Measurements from ENCODE around the gene TPRX2. TPM values are rescaled to one million over a fixed set of nuclear protein-coding genes. Genes with fewer than 3 reads are reported as not detected.
"Not testable (repeated sequence)": the region's sequence is repeated elsewhere in the genome, so short reads cannot be mapped to it uniquely, and the experiment has no call there.

The TPRX2 gene
- total and polyA plus RNA-seq, 10 of the 15 experiments (the other 5 are each of a cell fraction or from before 2014, with no cell fraction given), result not detected

DNA sequence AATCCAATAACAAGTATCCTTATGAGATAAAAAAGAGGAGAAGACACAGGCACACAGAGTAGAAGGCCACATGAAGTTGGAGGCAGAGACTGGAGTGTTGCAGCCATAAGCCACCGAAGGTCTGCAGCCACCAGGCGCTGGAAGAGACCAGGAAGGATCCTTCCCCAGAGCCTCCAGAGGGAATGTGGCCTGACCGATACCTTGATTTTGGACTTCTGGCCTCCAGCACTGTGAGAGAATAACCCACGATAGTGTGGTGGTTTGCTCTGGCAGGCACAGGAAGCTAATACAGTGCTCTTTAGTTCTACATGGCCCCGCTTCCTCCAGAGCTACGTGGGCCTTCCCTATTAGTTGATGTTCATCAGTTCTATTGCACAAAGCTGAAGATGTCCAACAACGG lies 42.3 kb downstream of the TPRX2 start:
- no peak for FAIRE-seq
- ATAC-seq, result no peak
- Histone ChIP-seq H3K27ac (ENCODE audit: control insufficient read depth, insufficient read depth) (no peak overlapping the region), H4K20me1 (ENCODE audit: control insufficient read depth, insufficient read depth) (no peaks in the 10 kb centered on the region), H3K4me3 (no peak overlapping the region), H3K4me1 (ENCODE audit: control insufficient read depth, insufficient read depth, low read length) (no peaks in the 10 kb centered on the region), H3K79me2 (ENCODE audit: control insufficient read depth, insufficient read depth, low read length) (no peaks in the 10 kb centered on the region), H3K4me2 (ENCODE audit: control insufficient read depth, insufficient read depth) (no peak overlapping the region), H3K9me3 (replicated peaks; ENCODE audit: control insufficient read depth, insufficient read depth, low read length) (no peaks in the 10 kb centered on the region), H2AFZ (ENCODE audit: control insufficient read depth, low read depth, low read length) (no peak overlapping the region), H3K9ac (ENCODE audit: control insufficient read depth, insufficient read depth, low read length) (no peak overlapping the region), H3K36me3 (ENCODE audit: control insufficient read depth in 2 of 2, insufficient read depth in 2 of 2, low read length in 1 of 2) (no peaks in the 10 kb centered on the region), H3K27me3 (replicated peaks in 1 of 2; ENCODE audit: control insufficient read depth in 2 of 2, insufficient read depth in 2 of 2, low read length in 1 of 2) (no peaks in the 10 kb centered on the region)
- DNase-seq (ENCODE audit: low read depth, low spot score), result no peak
- in situ Hi-C loops (cut with MboI), result no loop called here
- SMC1A ChIA-PET (ENCODE audit: uncharacterized antibody, unreplicated experiment), result no interaction called here
- POLR2A ChIA-PET, result no interaction called here
- BruUV-seq (replicated peaks), result no TSS peak
- intact Hi-C loops (cut with micrococcal nuclease; ENCODE audit: unreplicated experiment), result no loop called here
- WGBS (ENCODE audit: insufficient coverage, insufficient replicate concordance, low lambda C conversion rate, missing lambda C conversion rate), result 29% methylated on average over 7 of the region's 7 CpGs
- CTCF ChIA-PET, result no interaction called here
- TF ChIP-seq GATAD2B (conservative IDR thresholded peaks at IDR 0.05; ENCODE audit: low read depth), result no peak
- TF ChIP-seq SMARCA5 (IDR thresholded peaks at IDR 0.05), result no peak
- no peak for TF ChIP-seq HCFC1 (IDR thresholded peaks at IDR 0.05; ENCODE audit: low read length)
- TF ChIP-seq ZNF384 (IDR thresholded peaks at IDR 0.05; ENCODE audit: borderline replicate concordance, low read depth, low read length), result no peak
- TF ChIP-seq, protein P1, sequence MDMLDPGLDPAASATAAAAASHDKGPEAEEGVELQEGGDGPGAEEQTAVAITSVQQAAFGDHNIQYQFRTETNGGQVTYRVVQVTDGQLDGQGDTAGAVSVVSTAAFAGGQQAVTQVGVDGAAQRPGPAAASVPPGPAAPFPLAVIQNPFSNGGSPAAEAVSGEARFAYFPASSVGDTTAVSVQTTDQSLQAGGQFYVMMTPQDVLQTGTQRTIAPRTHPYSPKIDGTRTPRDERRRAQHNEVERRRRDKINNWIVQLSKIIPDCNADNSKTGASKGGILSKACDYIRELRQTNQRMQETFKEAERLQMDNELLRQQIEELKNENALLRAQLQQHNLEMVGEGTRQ (IDR thresholded peaks at IDR 0.05; ENCODE audit: borderline replicate concordance, low read depth, low read length), result no peak
- TF ChIP-seq ZSCAN29 (IDR thresholded peaks at IDR 0.05), result no peak
- TF ChIP-seq, protein P2, sequence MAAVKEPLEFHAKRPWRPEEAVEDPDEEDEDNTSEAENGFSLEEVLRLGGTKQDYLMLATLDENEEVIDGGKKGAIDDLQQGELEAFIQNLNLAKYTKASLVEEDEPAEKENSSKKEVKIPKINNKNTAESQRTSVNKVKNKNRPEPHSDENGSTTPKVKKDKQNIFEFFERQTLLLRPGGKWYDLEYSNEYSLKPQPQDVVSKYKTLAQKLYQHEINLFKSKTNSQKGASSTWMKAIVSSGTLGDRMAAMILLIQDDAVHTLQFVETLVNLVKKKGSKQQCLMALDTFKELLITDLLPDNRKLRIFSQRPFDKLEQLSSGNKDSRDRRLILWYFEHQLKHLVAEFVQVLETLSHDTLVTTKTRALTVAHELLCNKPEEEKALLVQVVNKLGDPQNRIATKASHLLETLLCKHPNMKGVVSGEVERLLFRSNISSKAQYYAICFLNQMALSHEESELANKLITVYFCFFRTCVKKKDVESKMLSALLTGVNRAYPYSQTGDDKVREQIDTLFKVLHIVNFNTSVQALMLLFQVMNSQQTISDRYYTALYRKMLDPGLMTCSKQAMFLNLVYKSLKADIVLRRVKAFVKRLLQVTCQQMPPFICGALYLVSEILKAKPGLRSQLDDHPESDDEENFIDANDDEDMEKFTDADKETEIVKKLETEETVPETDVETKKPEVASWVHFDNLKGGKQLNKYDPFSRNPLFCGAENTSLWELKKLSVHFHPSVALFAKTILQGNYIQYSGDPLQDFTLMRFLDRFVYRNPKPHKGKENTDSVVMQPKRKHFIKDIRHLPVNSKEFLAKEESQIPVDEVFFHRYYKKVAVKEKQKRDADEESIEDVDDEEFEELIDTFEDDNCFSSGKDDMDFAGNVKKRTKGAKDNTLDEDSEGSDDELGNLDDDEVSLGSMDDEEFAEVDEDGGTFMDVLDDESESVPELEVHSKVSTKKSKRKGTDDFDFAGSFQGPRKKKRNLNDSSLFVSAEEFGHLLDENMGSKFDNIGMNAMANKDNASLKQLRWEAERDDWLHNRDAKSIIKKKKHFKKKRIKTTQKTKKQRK (IDR thresholded peaks at IDR 0.05; ENCODE audit: low read depth, low read length), result no peak
- TF ChIP-seq SMAD5 (IDR thresholded peaks at IDR 0.05; ENCODE audit: low read depth), result no peak
- TF ChIP-seq POLR2A (IDR thresholded peaks at IDR 0.05; ENCODE audit: low read depth, low read length), result no peak
- TF ChIP-seq NR2C1 (IDR thresholded peaks at IDR 0.05), result no peak
- no peak for TF ChIP-seq HDGF (IDR thresholded peaks at IDR 0.05)
- TF ChIP-seq ZNF207 (IDR thresholded peaks at IDR 0.05; ENCODE audit: borderline replicate concordance), result no peak
- no peak for TF ChIP-seq ATF7 (IDR thresholded peaks at IDR 0.05; ENCODE audit: low read depth)
- no peak for TF ChIP-seq GABPA (IDR thresholded peaks at IDR 0.05; ENCODE audit: low read depth)
- TF ChIP-seq HDAC6 (IDR thresholded peaks at IDR 0.05; ENCODE audit: unreplicated experiment), result no peak
- TF ChIP-seq RUNX3 (IDR thresholded peaks at IDR 0.05; ENCODE audit: low read length), result no peak
- RAD21 ChIA-PET (ENCODE audit: unreplicated experiment), result no interaction called here

DNA sequence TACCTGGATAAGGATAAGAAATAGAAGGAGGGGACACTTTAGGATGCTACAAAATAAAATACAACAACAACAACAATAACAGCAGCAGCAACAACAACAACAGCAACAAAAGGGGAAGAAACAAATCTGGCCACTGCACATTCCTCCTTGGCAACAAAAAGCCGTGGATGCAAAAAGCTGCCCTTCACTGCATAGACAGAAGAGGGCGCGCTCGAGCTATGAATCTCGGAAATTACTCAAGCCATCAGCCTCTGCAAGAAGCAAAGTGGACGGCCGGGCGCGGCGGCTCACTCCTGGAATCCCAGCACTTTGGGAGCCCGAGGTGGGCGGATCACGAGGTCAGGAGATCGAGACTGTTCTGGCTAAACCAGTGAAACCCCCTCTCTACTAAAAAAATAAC lies 50.3 kb downstream of the TPRX2 start:
- H3K4me1 ChIP-seq (ENCODE audit: control insufficient read depth, insufficient read depth, low read length); SMC1A ChIA-PET (ENCODE audit: uncharacterized antibody, unreplicated experiment); ATAC-seq; intact Hi-C loops (cut with micrococcal nuclease; ENCODE audit: unreplicated experiment); H3K4me2 ChIP-seq (ENCODE audit: control insufficient read depth, insufficient read depth); H3K9me3 ChIP-seq (replicated peaks; ENCODE audit: control insufficient read depth, insufficient read depth, low read length); H4K20me1 ChIP-seq (ENCODE audit: control insufficient read depth, insufficient read depth); H3K4me3 ChIP-seq; FAIRE-seq; H3K9ac ChIP-seq (ENCODE audit: control insufficient read depth, insufficient read depth, low read length); BruUV-seq (replicated peaks); DNase-seq (ENCODE audit: low read depth, low spot score); CTCF ChIA-PET; H3K27me3 ChIP-seq (replicated peaks in 1 of 2; ENCODE audit: control insufficient read depth in 2 of 2, insufficient read depth in 2 of 2, low read length in 1 of 2); POLR2A ChIA-PET; H3K79me2 ChIP-seq (ENCODE audit: control insufficient read depth, insufficient read depth, low read length); H3K27ac ChIP-seq (ENCODE audit: control insufficient read depth, insufficient read depth); RAD21 ChIA-PET (ENCODE audit: unreplicated experiment); H3K36me3 ChIP-seq (ENCODE audit: control insufficient read depth in 2 of 2, insufficient read depth in 2 of 2, low read length in 1 of 2); H2AFZ ChIP-seq (ENCODE audit: control insufficient read depth, low read depth, low read length); in situ Hi-C loops (cut with MboI): not testable (repeated sequence)
- 1% methylated on average over 5 of the region's 14 CpGs for WGBS (ENCODE audit: insufficient coverage, insufficient replicate concordance, low lambda C conversion rate, missing lambda C conversion rate)
